ENCODE measurements around the gene CHRM4. TPM values are rescaled to one million over a fixed set of nuclear protein-coding genes. Genes with fewer than 3 reads are reported as not detected.

Gene CHRM4
- total and polyA plus RNA-seq, 2 of the 13 experiments (the other 11 are each of a cell fraction or from before 2014, with no cell fraction given), result 0.13 to 0.21 TPM

- peak; percentile 44; the same call in 1 of the 2 replicates for TF ChIP-seq HIC2 (CRISPR knock-in tag; IDR thresholded peaks at IDR 0.05; ENCODE audit: low read depth)
- no peak for TF ChIP-seq SCMH1 (CRISPR knock-in tag; IDR thresholded peaks at IDR 0.05; ENCODE audit: borderline replicate concordance)
- no peak for TF ChIP-seq MLLT10 (CRISPR knock-in tag; IDR thresholded peaks at IDR 0.05)
- TF ChIP-seq ZKSCAN1 (IDR thresholded peaks at IDR 0.05; ENCODE audit: low read length), result no peak
- TF ChIP-seq NR2F2 (IDR thresholded peaks at IDR 0.05; ENCODE audit: borderline replicate concordance, low read depth), result no peak
- TF ChIP-seq ZNF530 (CRISPR knock-in tag; IDR thresholded peaks at IDR 0.05; ENCODE audit: low read depth), result no peak
- 0 out of 2 replicates have a peak, but pooled peaks have one; percentile 20 for TF ChIP-seq ETV5 (CRISPR knock-in tag; IDR thresholded peaks at IDR 0.05; ENCODE audit: borderline replicate concordance)
- TF ChIP-seq IRF2 (CRISPR knock-in tag; IDR thresholded peaks at IDR 0.05), result 0 out of 2 replicates have a peak, but pooled peaks have one; percentile 46
- no peak for TF ChIP-seq HHEX (CRISPR knock-in tag; IDR thresholded peaks at IDR 0.05)
Observed at GRCh38 chr11:46381819-46382645, 9.5 kb downstream of the CHRM4 start (continued).

- Histone ChIP-seq H3K36me3 (replicated peaks in 1 of 2; ENCODE audit: control insufficient read depth in 1 of 2, insufficient read depth in 2 of 2, low read length in 2 of 2) (peaks cover 0 to 1% of the 10 kb centered on the region in 2 experiments; a peak in 1 of 5 replicates), H3K27ac (ENCODE audit: extremely low read length, insufficient read depth, low read length) (peak within 1 kb of the TSS; percentile 89), H4K20me1 (ENCODE audit: insufficient read depth, low read length) (peaks cover 8% of the 10 kb centered on the region), H3K9me3 (ENCODE audit: low read length) (no peaks in the 10 kb centered on the region), H3K9ac (ENCODE audit: insufficient read depth, low read depth, low read length) (peak within 1 kb of the TSS; percentile 87), H3K79me2 (ENCODE audit: insufficient read depth, low read length) (peaks cover 4% of the 10 kb centered on the region), H3K4me3 (replicated peaks in 1 of 3; ENCODE audit: insufficient read depth in 1 of 3, low read depth in 2 of 3, low read length in 3 of 3) (peak within 1 kb of the TSS; percentile 87 to 92 (median 88)), H3K4me1 (ENCODE audit: insufficient read depth, low read length) (peaks cover 35% of the 10 kb centered on the region), H3K4me2 (ENCODE audit: low read depth, low read length) (peak within 1 kb of the TSS; percentile 86), H3K27me3 (ENCODE audit: control insufficient read depth in 1 of 2, insufficient read depth in 2 of 2, low read length in 2 of 2) (no peaks in the 10 kb centered on the region), H2AFZ (ENCODE audit: low read length) (no peak within 1 kb of the TSS)
- in situ Hi-C loops (cut with HindIII; ENCODE audit: extremely low pct_ligation_motif_present, low pct_unique_long_range_greater_than_20kb), result no loop called here
- ChIA-PET CTCF (ENCODE audit: low intra/inter-chr PET ratio, low total read pairs) (no interaction called here), POLR2A (interaction anchor here (1.3 to 1.6 kb wide), 3 partner anchors 7 to 534 kb away, joined by 3 read pairs; partner anchors contain the start of genes CRY2 and F2)
- TSS peak; percentile 57 for BruUV-seq (replicated peaks)
- FAIRE-seq (no peak), ATAC-seq (peak; percentile 14), DNase-seq (ENCODE audit: low spot score) (peak; percentile 49)
- intact Hi-C loops (cut with micrococcal nuclease; ENCODE audit: unreplicated experiment), result loop anchor here (1.0 kb wide), 1 partner anchor 26 kb away; no protein-coding TSS in a partner anchor
- WGBS (ENCODE audit: low lambda C conversion rate), result 3% methylated on average over 20 of the region's 96 CpGs
- TF ChIP-seq SIN3B (IDR thresholded peaks at IDR 0.05; ENCODE audit: low read length) (no peak), GMEB2 (CRISPR knock-in tag; IDR thresholded peaks at IDR 0.05; ENCODE audit: low read depth) (no peak), MXD3 (CRISPR knock-in tag; IDR thresholded peaks at IDR 0.05) (0 out of 2 replicates have a peak, but pooled peaks have one; percentile 22), ZFP90 (CRISPR knock-in tag; IDR thresholded peaks at IDR 0.05; ENCODE audit: borderline replicate concordance) (no peak), RFX1 (IDR thresholded peaks at IDR 0.05) (no peak), HOMEZ (CRISPR knock-in tag; IDR thresholded peaks at IDR 0.05; ENCODE audit: low read depth) (no peak), TRIM24 (CRISPR knock-in tag; IDR thresholded peaks at IDR 0.05) (no peak), SNAPC2 (CRISPR knock-in tag; IDR thresholded peaks at IDR 0.05) (no peak)
Observed at GRCh38 chr11:46381048-46381818, 10.3 kb downstream of the CHRM4 start, which contains the start of gene MDK. Gene MDK (plus strand): TSS chr11:46381669. CDS start chr11:46382058, 389 bp downstream.
